Ramos (cell line): Measurements from ENCODE around the gene CYP27C1.

ENCODE experiments used
- in situ Hi-C: fragments of 300-500 bp; cut with MboI; formaldehyde crosslinking; loops from one replicate; pipeline ENCODE4 v1.14.3; 2022; ENCODE audit warnings: low sequenced_read_pairs; ENCODE audit not compliant: unreplicated experiment

The CYP27C1 gene

GRCh38 chr2:127195140-127196074 is 24.7 kb downstream of the CYP27C1 start:
- in situ Hi-C loops, result loop anchor here (10.0 kb wide), 1 partner anchor 279 kb away; no protein-coding TSS in a partner anchor

GRCh38 chr2:127194447-127194846 is 25.7 kb downstream of the CYP27C1 start:
- in situ Hi-C loops, result loop anchor here (10.0 kb wide), 1 partner anchor 280 kb away; no protein-coding TSS in a partner anchor

- in situ Hi-C loops, result loop anchor here (10.0 kb wide), 1 partner anchor 281 kb away; no protein-coding TSS in a partner anchor
Observed at GRCh38 chr2:127193967-127194280, 26.2 kb downstream of the CYP27C1 start.

GRCh38 chr2:127193164-127193966 is 26.7 kb downstream of the CYP27C1 start:
- in situ Hi-C loops, result loop anchor here (10.0 kb wide), 1 partner anchor 281 kb away; no protein-coding TSS in a partner anchor

GRCh38 chr2:127191331-127192219 is 28.5 kb downstream of the CYP27C1 start:
- in situ Hi-C loops, result loop anchor here (10.0 kb wide), 1 partner anchor 283 kb away; no protein-coding TSS in a partner anchor

GRCh38 chr2:127188797-127189196 is 31.3 kb downstream of the CYP27C1 start:
- in situ Hi-C loops, result no loop called here

GRCh38 chr2:127187831-127188230 is 32.3 kb downstream of the CYP27C1 start:
- in situ Hi-C loops, result no loop called here

- in situ Hi-C loops, result no loop called here
Observed at GRCh38 chr2:127187081-127187775, 32.9 kb downstream of the CYP27C1 start.

- in situ Hi-C loops, result no loop called here
Observed at GRCh38 chr2:127185705-127186104, 34.4 kb downstream of the CYP27C1 start.

GRCh38 chr2:127185093-127185492 is 35.0 kb downstream of the CYP27C1 start:
- in situ Hi-C loops, result no loop called here

GRCh38 chr2:127183771-127184170 is 36.3 kb downstream of the CYP27C1 start:
- in situ Hi-C loops, result no loop called here

- in situ Hi-C loops, result no loop called here
Observed at GRCh38 chr2:127182626-127183458, 37.3 kb downstream of the CYP27C1 start.

- in situ Hi-C loops, result no loop called here
Observed at GRCh38 chr2:127181851-127182250, 38.2 kb downstream of the CYP27C1 start.

- in situ Hi-C loops, result no loop called here
Observed at GRCh38 chr2:127179766-127180165, 40.3 kb downstream of the CYP27C1 start.

GRCh38 chr2:127177617-127178263 is 42.4 kb downstream of the CYP27C1 start:
- in situ Hi-C loops, result no loop called here

GRCh38 chr2:127176371-127177311 is 43.5 kb downstream of the CYP27C1 start:
- in situ Hi-C loops, result no loop called here

- in situ Hi-C loops, result no loop called here
Observed at GRCh38 chr2:127175751-127176354, 44.2 kb downstream of the CYP27C1 start.
